Esophagus squamous epithelium (tissue), 5 donors: ENCODE results near the gene TRIM62. TPM values are rescaled to one million over a fixed set of nuclear protein-coding genes. Genes with fewer than 3 reads are reported as not detected.
"Not testable (repeated sequence)": the region's sequence is repeated elsewhere in the genome, so short reads cannot be mapped to it uniquely, and the experiment has no call there.

Source experiments
- DNase-seq: peaks from one replicate; lab custom pipeline; 2025; lab: John Stamatoyannopoulos, UW
- H3K27ac ChIP-seq, 4 donors: fragments of 200-600 bp; sonication (generic); one replicate each; pipeline ENCODE4 v1.5.1; 2016 to 2019; ENCODE audit warnings: mild to moderate bottlenecking in 1 of 4
- H3K27me3 ChIP-seq, 4 donors: fragments of 200-600 bp; sonication (generic); 1 replicate in 3 of 4; 2 replicates in 1 of 4; pipeline versions ENCODE4 v1.5.1 to v1.6.0; 2017 to 2021; ENCODE audit warnings: antibody characterized with exemption in 1 of 4
- H3K36me3 ChIP-seq, 3 donors: fragments of 200-600 bp; sonication (generic); one replicate each; pipeline ENCODE4 v1.5.1; 2016 to 2019
- H3K4me1 ChIP-seq, 3 donors: fragments of 200-600 bp; sonication (generic); one replicate each; pipeline ENCODE4 v1.5.1; 2017 to 2019
- H3K4me3 ChIP-seq, 4 donors: fragments of 200-600 bp; sonication (generic); 1 replicate in 3 of 4; 2 replicates in 1 of 4; pipeline ENCODE4 v1.5.1; 2016 to 2019; ENCODE audit warnings: mild to moderate bottlenecking in 2 of 4, moderate library complexity in 1 of 4
- H3K9me3 ChIP-seq, 3 donors: fragments of 200-600 bp; sonication (generic); one replicate each; pipeline ENCODE4 v1.5.1; 2016 to 2019
- CTCF ChIP-seq, 6 experiments: fragments of 450-650 bp in 4 of 6; fragments of 200-600 bp in 2 of 6; sonication (generic) in 2 of 6; IDR thresholded peaks; one replicate each; pipeline ENCODE4 v1.5.1; 2016 to 2019; ENCODE audit warnings: antibody characterized with exemption in 6 of 6, mild to moderate bottlenecking in 4 of 6, moderate library complexity in 4 of 6
- POLR2A ChIP-seq, 4 donors: fragments of 450-650 bp; IDR thresholded peaks; one replicate each; pipeline ENCODE4 v1.6.1; 2017; ENCODE audit warnings: antibody characterized with exemption in 4 of 4, mild to moderate bottlenecking in 4 of 4, moderate library complexity in 3 of 4
- WGBS, 2 donors: methylation state at CpG; one replicate each; pipeline ENCODE4 v1.1.5; 2018; 5-methylcytosine and 5-hydroxymethylcytosine counted together
- intact Hi-C: fragments of 100-400 bp; cut with DNase I; formaldehyde crosslinking; loops from one replicate; pipeline ENCODE4 v1.15.0; 2022
- total RNA-seq, 4 donors: library from RNA; depleted of rRNA; stranded (reverse); fragments of >200 nt; gene quantifications; one replicate each; pipeline ENCODE4 v1.1.0, GENCODE V29; 2016
- donor health status: DM: yes; HTN: yes; CAD: no.

Gene TRIM62
- total RNA-seq, 4 donors from 2014 or later, result 5.4 to 17.7 (median 8.0) TPM

GRCh38 chr1:33117440-33118085 lies 64.3 kb downstream of the TRIM62 start:
- H3K36me3 ChIP-seq, result no peaks in the 10 kb centered on the region
- H3K9me3 ChIP-seq, result no peaks in the 10 kb centered on the region
- H3K27me3 ChIP-seq, result no peaks in the 10 kb centered on the region
- DNase-seq, result no peak
- TF ChIP-seq POLR2A (IDR thresholded peaks at IDR 0.05) (no peak), CTCF (IDR thresholded peaks at IDR 0.05) (no peak)
- WGBS, 2 donors, result 96 to 98% methylated on average over 5 to 10 of the region's 13 CpGs
- intact Hi-C loops, result loop anchor here (10.0 kb wide), 1 partner anchor 247 kb away; no protein-coding TSS in a partner anchor
- H3K27ac ChIP-seq, result no peak overlapping the region
- no peak overlapping the region for H3K4me3 ChIP-seq
- peaks cover 0 to 16% (median 0%) of the 10 kb centered on the region in 3 donors for H3K4me1 ChIP-seq

GRCh38 chr1:33111965-33112364 lies 69.9 kb downstream of the TRIM62 start:
- WGBS, 2 donors, result 35 to 37% methylated on average over 3 of the region's 3 CpGs
- no peaks in the 10 kb centered on the region for H3K27me3 ChIP-seq
- no peak for DNase-seq
- TF ChIP-seq CTCF (IDR thresholded peaks at IDR 0.05), result peak in 5 of 6 experiments; percentile 22 to 57 (median 33)
- TF ChIP-seq POLR2A (IDR thresholded peaks at IDR 0.05), result no peak
- H3K9me3 ChIP-seq, result no peaks in the 10 kb centered on the region
- H3K4me1 ChIP-seq, result no peaks in the 10 kb centered on the region
- intact Hi-C loops, result loop anchor here (10.0 kb wide), 1 partner anchor 253 kb away; no protein-coding TSS in a partner anchor
- H3K4me3 ChIP-seq, result no peak overlapping the region
- H3K36me3 ChIP-seq, result no peaks in the 10 kb centered on the region
- no peak overlapping the region for H3K27ac ChIP-seq

DNA sequence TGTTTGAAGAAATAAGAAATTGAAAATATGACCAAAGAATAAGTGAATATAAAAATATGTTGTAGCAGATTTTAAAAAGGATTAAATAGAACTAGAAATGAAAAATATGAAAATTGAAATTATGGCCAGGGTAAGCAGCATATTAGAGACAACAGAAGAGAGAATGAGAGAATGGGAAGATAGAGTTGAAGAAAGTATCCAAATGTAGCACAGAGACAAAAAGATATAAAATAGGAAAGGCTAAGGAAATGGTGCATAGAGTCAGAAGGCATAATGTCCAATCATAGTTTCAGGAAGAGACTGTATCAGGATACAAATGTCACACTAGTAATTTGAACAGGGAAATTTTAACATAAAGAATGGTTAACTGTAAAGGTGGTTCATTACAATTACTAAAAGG lies 71.4 kb downstream of the TRIM62 start:
- intact Hi-C loops, result loop anchor here (10.0 kb wide), 1 partner anchor 254 kb away; no protein-coding TSS in a partner anchor
- Histone ChIP-seq H3K27me3 (no peaks in the 10 kb centered on the region), H3K9me3 (no peaks in the 10 kb centered on the region), H3K4me1 (no peaks in the 10 kb centered on the region), H3K36me3 (no peaks in the 10 kb centered on the region), H3K27ac (no peak overlapping the region), H3K4me3 (no peak overlapping the region)
- DNase-seq, result no peak
- TF ChIP-seq CTCF (IDR thresholded peaks at IDR 0.05), result no peak
- TF ChIP-seq POLR2A (IDR thresholded peaks at IDR 0.05), result no peak

DNA sequence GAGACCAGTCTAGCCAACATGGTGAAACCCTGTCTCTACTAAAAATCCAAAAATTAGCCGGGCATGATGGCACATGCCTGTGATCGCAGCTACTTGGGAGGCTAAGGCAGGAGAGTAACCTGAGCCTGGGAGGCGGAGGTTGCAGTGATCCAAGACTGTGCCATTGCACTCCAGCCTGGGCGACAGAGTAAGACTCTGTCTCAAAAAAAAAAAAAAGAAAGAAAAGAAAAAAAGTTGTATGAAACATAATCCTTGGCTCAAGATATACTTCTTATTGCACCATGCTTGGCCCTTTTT lies 81.8 kb downstream of the TRIM62 start:
- H3K27me3 ChIP-seq, intact Hi-C loops, DNase-seq, H3K4me3 ChIP-seq, H3K9me3 ChIP-seq: not testable (repeated sequence)
- Histone ChIP-seq H3K27ac (peak overlapping the region in 1 of 4 donors; percentile 33), H3K4me1 (peaks cover 0 to 11% (median 0%) of the 10 kb centered on the region in 3 donors), H3K36me3 (peaks cover 0 to 18% (median 0%) of the 10 kb centered on the region in 3 donors)
- 42 to 68% methylated on average over 4 of the region's 4 CpGs for WGBS, 2 donors

GRCh38 chr1:33099290-33100118 lies 82.3 kb downstream of the TRIM62 start:
- H3K4me1 ChIP-seq, result peaks cover 0 to 15% (median 0%) of the 10 kb centered on the region in 3 donors
- intact Hi-C loops, result loop anchor here (10.0 kb wide), 1 partner anchor 505 kb away; no protein-coding TSS in a partner anchor
- H3K9me3 ChIP-seq, result no peaks in the 10 kb centered on the region
- H3K27ac ChIP-seq, result peak overlapping the region in 2 of 4 donors; percentile 19 to 33
- 74% methylated on average over 11 of the region's 13 CpGs for WGBS, 2 donors
- DNase-seq, result no peak
- no peaks in the 10 kb centered on the region for H3K27me3 ChIP-seq
- H3K36me3 ChIP-seq, result peaks cover 0 to 18% (median 0%) of the 10 kb centered on the region in 3 donors
- no peak overlapping the region for H3K4me3 ChIP-seq
- TF ChIP-seq POLR2A (IDR thresholded peaks at IDR 0.05) (no peak), CTCF (IDR thresholded peaks at IDR 0.05) (peak in 2 of 6 experiments; percentile 21 to 22)
